HEK293T (cell line): Measurements from ENCODE around the gene ARIH2.

ENCODE experiments used
- ARNT ChIP-seq: fragments of 450-650 bp; IDR thresholded peaks from 2 replicates; pipeline ENCODE4 v1.6.1; 2017; ENCODE audit warnings: mild to moderate bottlenecking
- CTBP1 ChIP-seq: fragments of 450-650 bp; IDR thresholded peaks from 2 replicates; pipeline ENCODE4 v1.6.1; 2016; ENCODE audit warnings: borderline replicate concordance
- ELF4 ChIP-seq: fragments of 450-650 bp; IDR thresholded peaks from 2 replicates; pipeline ENCODE4 v1.6.1; 2017; ENCODE audit warnings: antibody characterized with exemption
- FOXA1 ChIP-seq: fragments of 450-650 bp; IDR thresholded peaks from 2 replicates; pipeline ENCODE4 v1.6.1; 2016; ENCODE audit warnings: mild to moderate bottlenecking
- FOXM1 ChIP-seq: fragments of 450-650 bp; IDR thresholded peaks from 2 replicates; pipeline ENCODE4 v1.6.1; 2017; ENCODE audit warnings: mild to moderate bottlenecking, borderline replicate concordance
- HDGF ChIP-seq: fragments of 450-650 bp; IDR thresholded peaks from 2 replicates; pipeline ENCODE4 v1.6.1; 2017; ENCODE audit warnings: antibody characterized with exemption, borderline replicate concordance
- L3MBTL2 ChIP-seq: fragments of 450-650 bp; conservative IDR thresholded peaks from 2 replicates; pipeline ENCODE4 v1.6.1; 2016; ENCODE audit warnings: mild to moderate bottlenecking
- SP1 ChIP-seq: fragments of 450-650 bp; IDR thresholded peaks from 2 replicates; pipeline ENCODE4 v1.6.1; 2017
- SUZ12 ChIP-seq: fragments of 450-650 bp; IDR thresholded peaks from 2 replicates; pipeline ENCODE4 v1.6.1; 2016; ENCODE audit warnings: mild to moderate bottlenecking
- TARDBP ChIP-seq: fragments of 450-650 bp; IDR thresholded peaks from 2 replicates; pipeline ENCODE4 v1.6.1; 2016
- ZNF384 ChIP-seq: fragments of 450-650 bp; IDR thresholded peaks from 2 replicates; pipeline ENCODE4 v1.6.1; 2016
- TF ChIP-seq, protein P1 (sequence below): fragments of 450-650 bp; IDR thresholded peaks from 2 replicates; pipeline ENCODE4 v1.6.1; 2016

DNA sequence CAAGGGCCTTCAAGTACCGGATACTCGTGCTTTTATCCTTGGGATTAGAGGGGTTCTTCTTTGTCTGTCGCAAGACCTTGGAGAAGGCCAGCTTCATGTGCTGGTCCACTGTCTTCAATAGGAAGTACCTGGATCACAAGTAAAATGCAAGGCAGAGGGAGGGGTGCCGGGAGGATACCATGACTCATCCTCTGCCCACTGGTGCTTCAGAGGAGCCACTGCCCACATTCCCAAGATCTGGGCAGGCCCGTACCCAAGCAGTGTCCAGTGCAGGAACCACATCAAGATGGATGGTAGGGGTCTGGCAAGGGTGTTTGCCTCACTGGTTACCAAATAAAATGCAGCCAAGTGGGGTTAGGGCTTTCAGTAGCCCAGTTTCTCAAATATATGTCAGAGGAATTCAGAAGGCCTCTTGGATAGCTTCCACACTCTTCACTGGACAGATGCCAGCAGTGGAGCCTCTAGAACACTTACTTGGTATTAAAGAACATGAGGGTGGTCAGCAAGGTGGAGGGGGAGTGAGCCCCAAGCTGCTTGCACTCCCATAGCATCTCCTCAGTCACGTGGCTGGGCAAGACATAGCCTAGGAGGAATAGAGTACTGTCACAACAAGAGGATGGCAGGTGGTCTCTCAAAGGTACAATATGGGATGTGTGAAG is 114.1 kb downstream of the ARIH2 start:
- TF ChIP-seq HDGF (no peak), SP1 (no peak), FOXM1 (no peak), ZNF384 (no peak), SUZ12 (no peak), TARDBP (no peak), ARNT (no peak), ELF4 (no peak), FOXA1 (no peak), L3MBTL2 (no peak), CTBP1 (no peak)
- TF ChIP-seq, protein P1, sequence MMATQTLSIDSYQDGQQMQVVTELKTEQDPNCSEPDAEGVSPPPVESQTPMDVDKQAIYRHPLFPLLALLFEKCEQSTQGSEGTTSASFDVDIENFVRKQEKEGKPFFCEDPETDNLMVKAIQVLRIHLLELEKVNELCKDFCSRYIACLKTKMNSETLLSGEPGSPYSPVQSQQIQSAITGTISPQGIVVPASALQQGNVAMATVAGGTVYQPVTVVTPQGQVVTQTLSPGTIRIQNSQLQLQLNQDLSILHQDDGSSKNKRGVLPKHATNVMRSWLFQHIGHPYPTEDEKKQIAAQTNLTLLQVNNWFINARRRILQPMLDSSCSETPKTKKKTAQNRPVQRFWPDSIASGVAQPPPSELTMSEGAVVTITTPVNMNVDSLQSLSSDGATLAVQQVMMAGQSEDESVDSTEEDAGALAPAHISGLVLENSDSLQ, result no peak
